Panc1 (cell line): ENCODE data around the gene NMUR1.

Source experiments
- POLR2AphosphoS5 ChIP-seq: IDR thresholded peaks from 2 replicates; pipeline ENCODE4 v1.6.1; 2012; ENCODE audit warnings: mild to moderate bottlenecking, low read depth, low read length, moderate library complexity
- REST ChIP-seq, 2 experiments: IDR thresholded peaks; 2 replicates each; pipeline ENCODE4 v1.6.1; 2011 to 2012; ENCODE audit warnings: low read depth in 2 of 2, control low read depth in 1 of 2, low read length in 1 of 2, mild to moderate bottlenecking in 1 of 2, moderate library complexity in 1 of 2; ENCODE audit not compliant: insufficient read depth in 1 of 2
- TF ChIP-seq, protein P1 (sequence below): fragments of 450-650 bp; IDR thresholded peaks from 2 replicates; pipeline ENCODE4 v1.5.1; 2017; ENCODE audit warnings: mild to moderate bottlenecking

DNA sequence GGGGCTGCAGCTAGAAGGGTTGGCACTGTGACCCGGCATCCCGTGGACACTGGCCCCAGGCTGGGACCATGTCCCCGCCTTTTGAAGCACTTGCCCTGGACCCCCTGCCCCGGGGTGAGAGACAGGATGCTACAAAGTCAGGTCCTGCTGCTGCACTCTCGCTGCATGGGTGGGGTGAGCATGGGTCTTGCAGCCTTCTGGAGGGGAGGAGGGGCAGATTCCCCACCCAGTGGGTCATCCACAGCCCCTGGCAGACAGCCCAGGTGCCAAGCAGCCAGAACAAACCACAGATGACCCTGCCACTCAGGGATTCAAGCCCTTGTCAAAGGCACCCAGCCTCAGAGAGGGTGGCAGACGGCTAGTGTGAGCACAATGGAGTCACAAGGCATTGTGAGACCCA is 5.7 kb upstream of the NMUR1 start:
- TF ChIP-seq, protein P1, sequence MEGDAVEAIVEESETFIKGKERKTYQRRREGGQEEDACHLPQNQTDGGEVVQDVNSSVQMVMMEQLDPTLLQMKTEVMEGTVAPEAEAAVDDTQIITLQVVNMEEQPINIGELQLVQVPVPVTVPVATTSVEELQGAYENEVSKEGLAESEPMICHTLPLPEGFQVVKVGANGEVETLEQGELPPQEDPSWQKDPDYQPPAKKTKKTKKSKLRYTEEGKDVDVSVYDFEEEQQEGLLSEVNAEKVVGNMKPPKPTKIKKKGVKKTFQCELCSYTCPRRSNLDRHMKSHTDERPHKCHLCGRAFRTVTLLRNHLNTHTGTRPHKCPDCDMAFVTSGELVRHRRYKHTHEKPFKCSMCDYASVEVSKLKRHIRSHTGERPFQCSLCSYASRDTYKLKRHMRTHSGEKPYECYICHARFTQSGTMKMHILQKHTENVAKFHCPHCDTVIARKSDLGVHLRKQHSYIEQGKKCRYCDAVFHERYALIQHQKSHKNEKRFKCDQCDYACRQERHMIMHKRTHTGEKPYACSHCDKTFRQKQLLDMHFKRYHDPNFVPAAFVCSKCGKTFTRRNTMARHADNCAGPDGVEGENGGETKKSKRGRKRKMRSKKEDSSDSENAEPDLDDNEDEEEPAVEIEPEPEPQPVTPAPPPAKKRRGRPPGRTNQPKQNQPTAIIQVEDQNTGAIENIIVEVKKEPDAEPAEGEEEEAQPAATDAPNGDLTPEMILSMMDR, result no peak
- TF ChIP-seq POLR2AphosphoS5, result no peak
- TF ChIP-seq REST (IDR thresholded peaks at IDR 0.05; ENCODE audit: insufficient read depth in 1 of 2, low read depth in 2 of 2, low read length in 1 of 2), result no peak
